Liver (tissue), 9 donors: ENCODE measurements around the gene PEX6. TPM values are rescaled to one million over a fixed set of nuclear protein-coding genes. Genes with fewer than 3 reads are reported as not detected.
"Not testable (repeated sequence)": the region's sequence is repeated elsewhere in the genome, so short reads cannot be mapped to it uniquely, and the experiment has no call there.

Experiments used
- DNase-seq: peaks from one replicate; pipeline ENCODE4 v3.0.0-alpha.2; 2017; ENCODE audit warnings: low spot score
- H3K27ac ChIP-seq, 2 donors: one replicate each; pipeline ENCODE4 v1.7.0; 2013; ENCODE audit warnings: inconsistent platforms in 2 of 2, low read length in 2 of 2, control low read depth in 1 of 2, low read depth in 1 of 2, mild to moderate bottlenecking in 1 of 2
- H3K27me3 ChIP-seq, 4 donors: one replicate each; pipeline versions ENCODE4 v1.6.1 to v1.7.0; 2013; ENCODE audit warnings: low read length in 3 of 4, inconsistent platforms in 1 of 4, mild to moderate bottlenecking in 1 of 4, moderate library complexity in 1 of 4; ENCODE audit not compliant: control insufficient read depth in 4 of 4, insufficient read depth in 4 of 4
- H3K36me3 ChIP-seq, 4 donors: one replicate each; pipeline versions ENCODE4 v1.6.1 to v1.7.0; 2013; ENCODE audit warnings: low read length in 3 of 4, mild to moderate bottlenecking in 3 of 4, low read depth in 1 of 4, moderate library complexity in 1 of 4; ENCODE audit not compliant: control insufficient read depth in 4 of 4, insufficient read depth in 3 of 4
- H3K4me1 ChIP-seq, 4 donors: one replicate each; pipeline versions ENCODE4 v1.6.1 to v1.7.0; 2013; ENCODE audit warnings: low read length in 3 of 4, mild to moderate bottlenecking in 3 of 4, moderate library complexity in 1 of 4; ENCODE audit not compliant: control insufficient read depth in 4 of 4, insufficient read depth in 4 of 4
- H3K4me3 ChIP-seq, 3 donors: one replicate each; pipeline versions ENCODE4 v1.6.1 to v1.7.0; 2013; ENCODE audit warnings: low read length in 3 of 3, control low read depth in 1 of 3, low read depth in 1 of 3, mild to moderate bottlenecking in 1 of 3
- H3K9ac ChIP-seq, 2 donors: one replicate each; pipeline ENCODE4 v1.7.0; 2013; ENCODE audit warnings: low read length in 2 of 2, mild to moderate bottlenecking in 2 of 2, moderate library complexity in 2 of 2, control low read depth in 1 of 2, low read depth in 1 of 2
- H3K9me3 ChIP-seq, 4 donors: one replicate each; pipeline versions ENCODE4 v1.6.1 to v1.7.0; 2013; ENCODE audit warnings: low read length in 3 of 4; ENCODE audit not compliant: control insufficient read depth in 4 of 4
- FOXA1 ChIP-seq: IDR thresholded peaks from 2 replicates; pipeline ENCODE4 v1.6.1; 2016; ENCODE audit warnings: antibody characterized with exemption
- GABPA ChIP-seq, 2 donors: IDR thresholded peaks in 1 of 2; conservative IDR thresholded peaks in 1 of 2; 2 replicates each; pipeline ENCODE4 v1.6.1; 2016; ENCODE audit warnings: antibody characterized with exemption in 2 of 2, mild to moderate bottlenecking in 1 of 2, moderate library complexity in 1 of 2
- HNF4G ChIP-seq: IDR thresholded peaks from 2 replicates; pipeline ENCODE4 v1.6.1; 2016; ENCODE audit warnings: antibody characterized with exemption
- NR2F2 ChIP-seq: IDR thresholded peaks from 2 replicates; pipeline ENCODE4 v1.6.1; 2016; ENCODE audit warnings: antibody characterized with exemption
- RAD21 ChIP-seq, 2 donors: IDR thresholded peaks; 2 replicates each; pipeline ENCODE4 v1.6.1; 2016; ENCODE audit warnings: antibody characterized with exemption in 2 of 2, mild to moderate bottlenecking in 2 of 2
- RXRA ChIP-seq, 2 donors: IDR thresholded peaks; 2 replicates each; pipeline ENCODE4 v1.6.1; 2017 to 2018; ENCODE audit warnings: antibody characterized with exemption in 2 of 2, mild to moderate bottlenecking in 1 of 2
- TAF1 ChIP-seq: conservative IDR thresholded peaks from 2 replicates; pipeline ENCODE4 v1.6.1; 2016; ENCODE audit warnings: antibody characterized with exemption, mild to moderate bottlenecking
- YY1 ChIP-seq: IDR thresholded peaks from 2 replicates; pipeline ENCODE4 v1.6.1; 2016; ENCODE audit warnings: antibody characterized with exemption, mild to moderate bottlenecking
- WGBS: extraction: QIAGEN DNeasy Blood & Tissue Kit; methylation state at CpG from one replicate; pipeline ENCODE4 v1.1.7; 2013; 5-methylcytosine and 5-hydroxymethylcytosine counted together
- polyA plus RNA-seq, 2 donors: library from polyadenylated mRNA; stranded (reverse) in 1 of 2; unstranded in 1 of 2; fragments of 200-250 nt in 1 of 2; fragments of >200 nt in 1 of 2; fragmentation: Nextera tagmentation in 1 of 2; extraction: Ambion mirVana in 1 of 2; gene quantifications; one replicate each; pipeline versions ENCODE4 v1.2.1 to v1.2.3, GENCODE V29; 2013 to 2015
- total RNA-seq, 2 donors: library from RNA; depleted of rRNA; stranded (reverse); fragments of >200 nt; gene quantifications; one replicate each; pipeline ENCODE4 v1.2.3, GENCODE V29; 2014
- TF ChIP-seq, protein P1 (sequence below): IDR thresholded peaks from 2 replicates; pipeline ENCODE4 v1.6.1; 2016; ENCODE audit warnings: antibody characterized with exemption
- TF ChIP-seq, protein P2 (sequence below): IDR thresholded peaks from 2 replicates; pipeline ENCODE4 v1.6.1; 2016; ENCODE audit warnings: antibody characterized with exemption, mild to moderate bottlenecking
- TF ChIP-seq, protein P3 (sequence below): IDR thresholded peaks from 2 replicates; pipeline ENCODE4 v1.6.1; 2016; ENCODE audit warnings: antibody characterized with exemption
- donor health status: healthy.
- donor health status: healthy.
- donor health status: healthy.
- donor health status: healthy.
- donor health status: healthy.

Gene PEX6
- total and polyA plus RNA-seq, 4 donors = 5.4 to 20.7 (median 15.2) TPM

DNA sequence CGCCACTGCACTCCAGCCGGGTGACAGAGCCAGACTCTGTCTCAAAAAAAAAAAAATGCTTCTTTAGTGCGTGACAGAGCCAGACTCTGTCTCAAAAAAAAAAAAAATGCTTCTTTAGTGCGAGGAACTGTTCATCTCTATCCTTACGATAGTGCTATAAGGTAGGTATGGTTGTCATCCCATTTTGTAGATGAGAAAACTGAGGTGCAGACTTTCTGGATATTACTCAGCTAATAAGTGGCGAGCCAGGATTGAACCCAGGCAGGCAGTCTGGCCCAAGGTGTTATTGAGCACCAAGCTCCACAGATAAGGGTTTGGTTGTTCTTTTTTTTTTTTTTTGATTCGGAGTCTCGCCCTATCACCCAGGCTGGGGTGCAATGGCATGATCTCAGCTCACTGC lies 22.9 kb upstream of the PEX6 start:
- Histone ChIP-seq H3K9me3 (no peaks in the 10 kb centered on the region), H3K4me3 (no peak overlapping the region), H3K27me3 (no peaks in the 10 kb centered on the region), H3K36me3 (peaks cover 0 to 3% (median 1%) of the 10 kb centered on the region in 4 donors), H3K27ac (no peak overlapping the region), H3K4me1 (no peaks in the 10 kb centered on the region), H3K9ac (no peak overlapping the region)
- 95% methylated on average over 8 of the region's 8 CpGs for WGBS
- TF ChIP-seq, protein P1, sequence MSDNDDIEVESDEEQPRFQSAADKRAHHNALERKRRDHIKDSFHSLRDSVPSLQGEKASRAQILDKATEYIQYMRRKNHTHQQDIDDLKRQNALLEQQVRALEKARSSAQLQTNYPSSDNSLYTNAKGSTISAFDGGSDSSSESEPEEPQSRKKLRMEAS = no peak
- TF ChIP-seq HNF4G (no peak), TAF1 (no peak), GABPA (IDR thresholded peaks at IDR 0.05 in 1 of 2, conservative IDR thresholded peaks at IDR 0.05 in 1 of 2) (no peak), YY1 (no peak)
- TF ChIP-seq, protein P2, sequence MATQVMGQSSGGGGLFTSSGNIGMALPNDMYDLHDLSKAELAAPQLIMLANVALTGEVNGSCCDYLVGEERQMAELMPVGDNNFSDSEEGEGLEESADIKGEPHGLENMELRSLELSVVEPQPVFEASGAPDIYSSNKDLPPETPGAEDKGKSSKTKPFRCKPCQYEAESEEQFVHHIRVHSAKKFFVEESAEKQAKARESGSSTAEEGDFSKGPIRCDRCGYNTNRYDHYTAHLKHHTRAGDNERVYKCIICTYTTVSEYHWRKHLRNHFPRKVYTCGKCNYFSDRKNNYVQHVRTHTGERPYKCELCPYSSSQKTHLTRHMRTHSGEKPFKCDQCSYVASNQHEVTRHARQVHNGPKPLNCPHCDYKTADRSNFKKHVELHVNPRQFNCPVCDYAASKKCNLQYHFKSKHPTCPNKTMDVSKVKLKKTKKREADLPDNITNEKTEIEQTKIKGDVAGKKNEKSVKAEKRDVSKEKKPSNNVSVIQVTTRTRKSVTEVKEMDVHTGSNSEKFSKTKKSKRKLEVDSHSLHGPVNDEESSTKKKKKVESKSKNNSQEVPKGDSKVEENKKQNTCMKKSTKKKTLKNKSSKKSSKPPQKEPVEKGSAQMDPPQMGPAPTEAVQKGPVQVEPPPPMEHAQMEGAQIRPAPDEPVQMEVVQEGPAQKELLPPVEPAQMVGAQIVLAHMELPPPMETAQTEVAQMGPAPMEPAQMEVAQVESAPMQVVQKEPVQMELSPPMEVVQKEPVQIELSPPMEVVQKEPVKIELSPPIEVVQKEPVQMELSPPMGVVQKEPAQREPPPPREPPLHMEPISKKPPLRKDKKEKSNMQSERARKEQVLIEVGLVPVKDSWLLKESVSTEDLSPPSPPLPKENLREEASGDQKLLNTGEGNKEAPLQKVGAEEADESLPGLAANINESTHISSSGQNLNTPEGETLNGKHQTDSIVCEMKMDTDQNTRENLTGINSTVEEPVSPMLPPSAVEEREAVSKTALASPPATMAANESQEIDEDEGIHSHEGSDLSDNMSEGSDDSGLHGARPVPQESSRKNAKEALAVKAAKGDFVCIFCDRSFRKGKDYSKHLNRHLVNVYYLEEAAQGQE = no peak
- no peak for DNase-seq

DNA sequence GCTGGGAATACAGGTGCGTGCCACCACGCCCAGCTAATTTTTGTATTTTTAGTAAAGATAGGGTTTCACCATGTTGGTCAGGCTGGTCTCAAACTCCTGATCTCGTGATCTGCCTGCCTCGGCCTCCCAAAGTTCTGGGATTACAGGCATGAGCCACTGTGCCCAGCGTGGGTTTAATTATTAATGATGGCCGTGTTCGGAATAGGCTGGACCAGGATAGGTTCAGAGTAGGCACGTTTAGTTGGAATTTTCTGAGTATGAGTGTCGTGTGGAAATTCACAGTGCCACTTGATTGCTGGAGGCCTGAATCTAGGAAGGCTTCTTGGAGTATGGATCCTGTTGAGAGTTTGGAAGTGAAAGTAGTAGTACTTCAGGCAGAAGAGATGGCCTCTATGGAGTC lies 19.2 kb upstream of the PEX6 start:
- H3K4me1 ChIP-seq, H3K36me3 ChIP-seq: not testable (repeated sequence)
- 66% methylated on average over 9 of the region's 9 CpGs for WGBS

DNA sequence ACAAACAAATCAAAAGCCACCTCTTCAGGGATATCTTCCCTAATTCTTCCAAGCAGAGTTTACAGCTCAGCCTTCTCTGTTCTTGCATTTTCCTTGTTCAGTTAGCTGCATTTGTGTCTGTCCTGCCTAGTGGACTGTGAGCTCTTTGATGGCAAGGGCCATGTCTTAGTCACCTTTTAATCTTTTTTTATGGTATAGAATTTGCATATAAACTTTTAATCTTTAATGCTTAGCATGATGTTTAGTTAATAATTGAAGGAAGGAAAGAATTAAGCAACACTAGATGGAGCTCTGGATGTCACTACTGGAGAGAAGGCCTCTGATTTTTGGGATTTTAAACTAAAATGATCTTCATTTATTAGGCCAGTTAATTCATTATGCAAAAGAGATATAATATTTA lies 17.5 kb upstream of the PEX6 start:
- DNase-seq = no peak
- peaks cover under 1 to 3% (median 2%) of the 10 kb centered on the region in 4 donors for H3K36me3 ChIP-seq
- no peak overlapping the region for H3K27ac ChIP-seq
- H3K9me3 ChIP-seq = no peaks in the 10 kb centered on the region
- TF ChIP-seq, protein P2 = no peak
- TF ChIP-seq RXRA (IDR thresholded peaks at IDR 0.05) (no peak), RAD21 (IDR thresholded peaks at IDR 0.05) (peak in 1 of 2 donors; percentile 32), NR2F2 (no peak), FOXA1 (no peak)
- TF ChIP-seq, protein P3, sequence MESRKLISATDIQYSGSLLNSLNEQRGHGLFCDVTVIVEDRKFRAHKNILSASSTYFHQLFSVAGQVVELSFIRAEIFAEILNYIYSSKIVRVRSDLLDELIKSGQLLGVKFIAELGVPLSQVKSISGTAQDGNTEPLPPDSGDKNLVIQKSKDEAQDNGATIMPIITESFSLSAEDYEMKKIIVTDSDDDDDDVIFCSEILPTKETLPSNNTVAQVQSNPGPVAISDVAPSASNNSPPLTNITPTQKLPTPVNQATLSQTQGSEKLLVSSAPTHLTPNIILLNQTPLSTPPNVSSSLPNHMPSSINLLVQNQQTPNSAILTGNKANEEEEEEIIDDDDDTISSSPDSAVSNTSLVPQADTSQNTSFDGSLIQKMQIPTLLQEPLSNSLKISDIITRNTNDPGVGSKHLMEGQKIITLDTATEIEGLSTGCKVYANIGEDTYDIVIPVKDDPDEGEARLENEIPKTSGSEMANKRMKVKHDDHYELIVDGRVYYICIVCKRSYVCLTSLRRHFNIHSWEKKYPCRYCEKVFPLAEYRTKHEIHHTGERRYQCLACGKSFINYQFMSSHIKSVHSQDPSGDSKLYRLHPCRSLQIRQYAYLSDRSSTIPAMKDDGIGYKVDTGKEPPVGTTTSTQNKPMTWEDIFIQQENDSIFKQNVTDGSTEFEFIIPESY = no peak
- TF ChIP-seq, protein P1 = no peak
- H3K4me1 ChIP-seq = no peaks in the 10 kb centered on the region
- H3K4me3 ChIP-seq = no peak overlapping the region
- H3K9ac ChIP-seq = no peak overlapping the region
- no peaks in the 10 kb centered on the region for H3K27me3 ChIP-seq

More for the DNA sequence above, 19.2 kb upstream of the PEX6 start:
- not testable (repeated sequence) for H3K4me3 ChIP-seq, H3K27ac ChIP-seq, H3K9ac ChIP-seq, H3K9me3 ChIP-seq, DNase-seq, H3K27me3 ChIP-seq
